ENCODE results near the gene SLC20A1.

The SLC20A1 gene

GRCh38 chr2:112626604-112627059 is 19.1 kb upstream of the SLC20A1 start:
- peak; percentile 40 to 53 for DNase-seq (ENCODE audit: low read depth in 2 of 2)

DNA sequence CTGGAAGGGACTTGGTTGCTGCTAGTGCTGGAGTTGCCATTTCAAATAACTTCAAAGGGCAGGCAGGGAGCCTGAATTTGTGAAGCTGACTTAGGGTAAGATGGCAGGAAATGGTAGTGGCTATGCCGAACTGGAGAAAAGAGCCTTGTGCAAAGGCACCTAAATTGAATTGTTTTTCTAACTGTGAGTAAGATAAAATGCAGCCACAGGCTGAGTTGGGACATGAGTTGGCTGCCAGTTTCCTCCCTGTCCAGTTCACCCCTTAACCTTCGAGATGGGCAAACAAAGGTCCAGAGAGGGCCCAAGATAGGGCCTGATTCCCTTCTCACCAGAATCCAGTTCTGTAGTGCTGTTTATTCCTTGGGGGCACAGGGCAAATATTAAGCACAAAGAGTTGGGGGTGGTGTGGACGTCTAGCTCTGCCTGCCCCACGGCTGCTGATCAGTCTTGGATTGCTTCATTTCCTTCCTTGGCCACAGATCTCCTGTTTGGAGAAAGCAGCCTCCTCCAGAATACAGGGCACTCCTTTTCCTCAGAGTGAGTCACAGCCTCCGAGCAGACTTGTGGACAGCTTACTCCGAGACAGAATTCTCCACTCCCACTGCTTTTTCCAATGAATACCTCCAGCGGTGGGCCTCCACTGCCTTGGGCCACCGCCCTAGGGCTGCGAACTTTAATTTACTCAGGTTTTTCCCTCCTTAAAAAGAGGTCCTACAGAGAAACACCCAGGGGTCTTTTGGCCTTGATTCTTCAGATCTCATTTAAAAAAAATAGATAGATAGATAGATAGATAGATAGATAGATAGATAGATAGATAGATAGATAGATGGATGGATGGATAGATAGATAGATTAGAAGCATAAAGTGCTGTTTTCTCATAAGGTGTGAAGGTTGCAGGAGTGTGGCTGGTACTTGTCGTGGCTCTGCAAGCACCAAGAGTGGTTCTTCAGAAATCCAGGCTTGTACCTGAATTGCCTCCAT is 18.4 kb upstream of the SLC20A1 start:
- peak; percentile 83 for DNase-seq (ENCODE audit: low read depth in 2 of 2)

DNA sequence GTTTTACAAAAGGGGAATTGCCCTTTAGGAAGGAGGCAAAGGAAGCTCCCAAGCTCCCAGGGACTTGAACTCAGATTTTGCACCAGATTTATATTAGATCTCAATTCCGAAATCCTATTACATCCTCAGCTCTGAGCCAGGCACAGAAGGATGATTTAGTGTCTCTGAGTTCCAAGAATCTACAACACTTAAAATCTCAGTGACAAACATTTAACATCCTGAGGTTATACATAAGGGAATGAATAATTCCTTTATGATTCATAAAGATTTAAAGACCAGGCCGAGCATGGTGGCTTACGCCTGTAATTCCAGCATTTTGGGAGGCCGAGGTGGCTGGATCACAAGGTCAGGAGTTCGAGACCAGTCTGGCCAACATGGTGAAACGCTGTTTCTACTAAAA is 16.5 kb upstream of the SLC20A1 start:
- DNase-seq (ENCODE audit: low read depth in 2 of 2): no peak

DNA sequence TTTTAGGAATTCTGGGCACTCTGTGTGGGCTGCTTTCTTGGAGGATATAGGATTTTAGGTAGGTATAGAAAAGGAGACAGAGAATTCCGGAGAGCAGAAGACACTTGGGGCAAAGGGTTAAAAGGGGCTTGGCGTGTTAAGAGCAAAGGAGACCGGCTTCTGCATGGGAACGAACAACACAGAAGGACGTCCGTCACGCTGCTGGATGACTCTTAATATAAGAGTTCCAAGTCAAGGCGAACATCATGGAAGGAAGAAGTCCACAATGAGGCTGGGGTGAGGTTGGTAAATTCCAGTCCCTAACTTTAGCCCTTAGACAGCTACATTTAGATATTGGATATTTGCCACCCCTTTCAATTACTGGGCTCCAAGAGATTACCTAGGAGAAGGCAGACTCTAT is 15.9 kb upstream of the SLC20A1 start:
- no peak for DNase-seq (ENCODE audit: low read depth in 2 of 2)

GRCh38 chr2:112630268-112630667 is 15.5 kb upstream of the SLC20A1 start:
- DNase-seq (ENCODE audit: low read depth in 2 of 2): no peak

DNA sequence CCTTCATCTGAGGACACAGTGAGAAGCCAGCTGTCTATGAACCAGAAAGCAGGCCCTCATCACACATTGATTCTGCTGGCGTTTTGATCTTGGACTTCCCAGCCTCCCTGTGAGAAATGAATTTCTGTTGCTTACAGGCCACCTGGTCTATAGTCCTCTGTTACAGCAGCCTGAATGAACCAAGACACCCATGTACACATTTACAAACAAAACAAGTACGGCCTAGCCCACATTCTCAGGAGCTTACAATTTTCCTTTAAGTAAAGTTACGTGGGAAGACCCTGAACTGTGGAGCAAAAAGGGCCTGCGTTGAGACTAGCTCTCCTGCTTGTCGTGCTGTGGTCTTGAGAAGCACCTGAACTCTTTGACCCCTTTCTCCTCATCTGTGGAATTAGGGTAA is 12.0 kb upstream of the SLC20A1 start:
- DNase-seq (ENCODE audit: low read depth in 2 of 2): no peak

DNA sequence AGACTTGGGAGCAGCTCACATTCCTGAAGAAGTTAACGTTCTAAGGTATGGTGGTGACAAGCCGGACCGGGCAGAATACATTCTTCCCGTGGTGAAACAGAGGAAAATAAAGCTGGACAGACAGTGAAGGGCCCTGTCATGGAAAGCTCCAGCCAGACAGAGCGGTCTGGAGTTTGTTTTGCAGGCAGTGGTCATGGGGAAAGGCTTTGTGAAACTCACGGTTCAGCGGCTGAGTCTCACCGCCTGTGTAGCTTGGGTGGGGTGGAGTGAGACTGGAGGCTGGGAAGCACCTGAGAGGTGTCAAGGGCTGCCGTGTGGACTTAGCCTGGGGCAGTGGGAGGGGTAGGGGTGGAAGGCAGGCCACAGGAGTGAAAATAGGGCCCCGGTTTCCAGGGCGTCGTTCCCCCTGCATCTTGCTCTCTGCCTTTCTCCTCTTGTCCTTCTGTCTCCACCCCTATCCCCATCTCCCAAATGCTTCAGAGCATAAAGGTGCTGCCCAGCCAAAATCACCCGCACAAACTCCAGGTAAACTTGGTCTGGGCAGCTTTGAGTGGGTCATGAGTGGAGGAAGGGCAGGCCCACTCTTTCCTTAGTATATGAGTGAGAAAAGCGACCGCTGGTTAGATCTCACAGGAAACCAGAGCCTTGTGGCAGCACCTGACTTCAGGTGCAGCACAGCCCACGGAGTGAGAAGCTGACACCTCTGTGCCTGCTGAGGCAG is 11.4 kb upstream of the SLC20A1 start:
- no peak for DNase-seq (ENCODE audit: low read depth in 2 of 2)

- no peak for DNase-seq (ENCODE audit: low read depth in 2 of 2)
Observed at GRCh38 chr2:112634874-112635157, 10.9 kb upstream of the SLC20A1 start.

DNA sequence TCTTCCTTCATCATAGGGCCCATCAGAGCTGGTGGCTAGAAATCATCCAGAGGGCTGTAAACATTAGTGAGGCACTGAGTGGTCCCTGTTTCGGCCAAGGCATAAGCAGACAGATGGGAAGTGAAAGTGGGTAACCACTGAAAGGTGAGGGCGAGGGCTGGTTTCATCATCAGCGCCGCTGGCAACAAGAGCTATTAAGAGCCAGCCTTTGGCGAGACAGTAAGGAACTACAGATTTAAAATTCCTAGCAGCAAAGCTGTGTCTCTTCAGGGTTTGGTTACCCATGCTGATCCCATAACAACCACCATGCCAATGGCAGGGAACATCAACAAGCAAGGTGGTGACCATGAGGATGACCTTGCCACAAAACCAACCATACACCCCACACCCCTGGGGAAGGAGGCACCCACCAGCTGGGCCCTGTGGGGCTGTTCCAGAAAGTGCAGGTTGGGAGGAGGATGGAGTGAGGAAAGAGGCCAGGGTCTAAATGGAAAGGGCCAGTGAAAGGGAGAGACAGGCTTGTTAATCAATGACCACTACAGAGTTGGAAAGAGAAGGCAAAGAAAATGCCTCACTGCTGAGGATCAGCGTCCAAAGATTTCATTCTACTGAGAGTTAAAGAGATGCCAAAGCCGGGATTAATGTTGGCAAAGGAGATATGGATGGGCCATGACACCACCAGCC is 9.0 kb upstream of the SLC20A1 start:
- no peak for DNase-seq (ENCODE audit: low read depth in 2 of 2)

DNA sequence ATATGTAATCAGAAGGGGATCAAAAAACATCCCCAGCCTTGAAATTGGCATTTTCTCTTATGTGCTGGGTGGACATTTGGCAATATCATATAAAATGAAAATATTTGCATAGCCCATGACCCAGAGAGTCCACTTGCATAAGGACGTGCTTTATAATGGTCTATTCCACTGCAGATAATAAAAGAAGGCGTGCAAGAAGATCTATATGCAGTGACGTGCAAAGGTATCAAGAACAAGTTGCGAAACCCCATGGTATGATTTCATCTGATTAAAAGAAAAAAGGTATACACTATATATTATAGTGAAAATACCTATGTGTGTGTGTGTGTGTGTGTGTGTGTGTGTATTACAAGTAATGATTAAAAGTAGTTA is 8.5 kb upstream of the SLC20A1 start:
- DNase-seq (ENCODE audit: low read depth in 2 of 2): no peak

DNA sequence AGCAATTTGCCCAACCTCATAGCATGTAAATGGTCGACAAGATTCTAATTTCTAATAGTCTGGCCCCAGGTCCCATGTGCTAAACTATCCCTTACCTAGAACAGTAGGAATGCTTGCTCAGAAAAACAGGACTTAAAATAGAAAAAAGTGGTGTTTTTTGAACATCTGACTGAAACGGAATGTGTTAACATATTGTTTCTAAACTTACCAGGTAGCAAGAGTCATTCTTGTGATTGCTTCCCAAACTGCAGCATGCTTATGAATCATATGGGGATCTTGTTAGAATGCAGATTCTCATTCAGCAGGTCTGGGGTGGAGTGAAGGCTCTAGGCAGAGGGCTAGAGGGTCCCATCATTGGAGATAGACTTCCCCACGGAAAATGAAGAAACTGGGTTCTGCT is 5.8 kb upstream of the SLC20A1 start:
- no peak for DNase-seq (ENCODE audit: low read depth in 2 of 2)

DNA sequence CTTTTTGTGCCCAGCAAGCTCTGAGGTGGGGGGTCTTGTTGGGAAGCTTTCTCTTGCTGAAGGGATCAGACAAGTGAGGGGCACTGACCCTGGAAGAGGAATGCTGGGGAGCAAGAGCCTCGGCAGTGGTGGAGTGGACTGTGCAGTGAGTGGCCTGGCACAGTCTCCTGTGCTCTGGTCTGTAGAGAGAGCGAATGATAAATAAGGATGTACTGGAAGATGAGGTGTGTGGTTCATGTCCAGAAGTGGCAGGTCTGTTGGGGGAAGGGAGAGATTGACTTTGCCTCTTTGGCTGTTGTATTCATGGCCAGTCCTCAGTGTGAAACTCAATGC is 5.3 kb upstream of the SLC20A1 start:
- no peak for DNase-seq (ENCODE audit: low read depth in 2 of 2)

GRCh38 chr2:112640800-112641675 is 4.7 kb upstream of the SLC20A1 start:
- peak; percentile 26 to 32 for DNase-seq (ENCODE audit: low read depth in 2 of 2)

DNA sequence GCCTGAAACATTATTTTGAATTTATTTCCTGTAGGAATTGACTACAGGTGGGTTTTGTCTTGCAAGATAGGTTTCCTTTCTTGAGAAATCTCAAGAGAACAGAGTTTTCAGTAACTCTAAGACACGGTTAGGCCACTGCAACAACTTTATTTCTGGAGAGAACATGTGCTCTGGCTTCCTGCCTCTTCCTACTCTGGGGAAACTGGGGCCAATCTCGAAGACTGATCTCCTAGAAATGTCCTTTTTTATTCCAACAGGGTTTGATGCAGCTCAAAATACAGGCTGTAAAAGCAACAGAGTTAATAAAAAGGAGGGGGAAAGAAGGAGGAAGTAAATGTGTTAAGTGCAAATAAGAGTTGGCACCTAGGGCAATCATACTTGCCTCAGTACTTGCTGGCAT is 4.0 kb upstream of the SLC20A1 start:
- no peak for DNase-seq (ENCODE audit: low read depth in 2 of 2)

GRCh38 chr2:112642561-112642960 is 3.2 kb upstream of the SLC20A1 start:
- DNase-seq (ENCODE audit: low read depth in 2 of 2): no peak

DNA sequence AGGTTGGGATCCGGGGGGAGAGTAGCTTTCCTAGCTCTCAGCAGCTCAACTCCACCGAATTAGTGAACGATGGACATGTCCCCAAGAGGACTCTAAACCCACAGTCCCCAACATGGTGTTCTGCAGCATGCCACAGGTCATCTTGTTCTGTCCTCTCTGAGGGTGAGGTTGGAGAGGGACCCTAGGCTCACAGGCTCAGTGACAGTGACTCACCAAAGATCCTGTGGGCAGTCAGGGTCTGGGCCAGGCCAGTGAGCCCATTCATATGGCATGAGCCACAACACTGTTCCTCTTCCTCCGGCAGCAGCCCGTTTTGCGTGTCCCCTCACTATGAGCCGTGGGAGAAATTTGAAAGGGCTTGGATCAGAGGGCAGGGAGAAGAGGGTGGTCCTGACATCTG is 2.8 kb upstream of the SLC20A1 start:
- DNase-seq (ENCODE audit: low read depth in 2 of 2): no peak

DNA sequence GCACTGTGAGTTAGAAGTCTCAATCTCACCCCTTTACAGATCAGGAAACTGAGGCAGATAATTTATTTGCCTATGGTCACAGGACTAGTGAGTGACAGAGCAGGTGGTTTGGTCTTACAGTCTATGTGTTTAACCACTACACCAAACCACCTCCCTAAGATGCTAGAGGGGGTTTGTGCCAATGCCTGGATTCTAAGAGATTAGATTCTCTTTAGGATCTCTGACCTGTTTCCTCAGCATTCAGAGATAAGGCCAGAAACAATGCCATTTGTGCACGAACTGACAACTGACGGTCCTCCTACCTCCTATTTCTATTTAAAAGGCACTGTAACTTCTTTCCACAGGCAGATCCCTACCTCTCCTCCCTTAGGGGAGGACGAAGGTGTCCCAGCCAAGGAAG is 2.3 kb upstream of the SLC20A1 start:
- no peak for DNase-seq (ENCODE audit: low read depth in 2 of 2)

GRCh38 chr2:112644155-112644932 is 1.4 kb upstream of the SLC20A1 start:
- DNase-seq (ENCODE audit: low read depth in 2 of 2): no peak

DNA sequence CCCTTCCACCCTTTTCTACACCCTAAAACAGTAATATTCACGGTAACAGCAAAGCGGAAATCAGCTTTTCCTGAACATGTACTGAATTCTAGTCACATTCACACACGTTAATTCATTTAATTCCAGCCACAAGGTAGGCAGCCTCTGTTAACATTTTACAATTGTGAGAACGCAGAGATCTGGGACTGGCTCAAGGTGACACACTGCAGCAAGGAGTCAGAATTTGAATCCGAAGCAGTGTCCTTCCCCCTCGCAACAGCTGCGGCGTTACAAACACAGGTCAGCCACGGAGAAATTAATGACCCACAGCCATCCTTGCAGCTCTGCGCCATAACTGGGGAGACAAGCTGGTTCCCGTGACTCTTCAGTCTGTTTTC is 818 bp upstream of the SLC20A1 start:
- DNase-seq (ENCODE audit: low read depth in 2 of 2): no peak

DNA sequence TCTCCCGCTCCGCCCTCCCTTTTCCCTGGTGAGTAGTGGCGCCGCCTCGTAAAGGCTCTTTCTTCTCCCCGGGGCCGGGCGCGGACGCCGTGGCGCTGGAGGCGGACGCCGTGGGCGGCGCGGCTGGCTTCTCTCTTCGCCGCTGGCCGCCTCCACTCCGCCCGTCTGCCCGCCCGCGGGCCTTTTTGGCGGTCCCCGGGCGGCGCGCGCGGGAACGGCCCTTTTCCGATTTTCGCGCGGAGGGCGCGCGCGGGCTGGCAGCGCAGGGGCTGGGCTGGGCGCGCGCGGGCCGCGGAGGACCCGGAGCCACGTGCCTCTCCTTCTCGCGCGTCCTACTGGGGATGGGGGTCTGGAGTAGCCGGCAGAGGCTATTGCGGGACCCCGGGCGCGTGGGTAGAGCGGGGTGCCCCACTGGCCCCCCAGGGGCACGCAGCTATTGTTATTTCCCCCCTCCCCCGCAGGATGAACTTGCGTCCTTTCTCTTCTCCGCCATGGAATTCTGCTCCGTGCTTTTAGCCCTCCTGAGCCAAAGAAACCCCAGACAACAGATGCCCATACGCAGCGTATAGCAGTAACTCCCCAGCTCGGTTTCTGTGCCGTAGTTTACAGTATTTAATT is 472 bp downstream of the SLC20A1 start:
- DNase-seq (ENCODE audit: low read depth in 2 of 2): no peak

Data from fibroblast of skin of left biceps (primary cell).